HepG2 (cell line): ENCODE data around the gene MFF. TPM values are rescaled to one million over a fixed set of nuclear protein-coding genes. Genes with fewer than 3 reads are reported as not detected.

Experiments
- ARID2 ChIP-seq: sonication (generic); formaldehyde crosslinking; IDR thresholded peaks from 2 replicates; pipeline ENCODE4 v1.8.1; 2022; ENCODE audit warnings: mild to moderate bottlenecking, missing genetic modification reagents, borderline replicate concordance
- ETV5 ChIP-seq: IDR thresholded peaks from 2 replicates; pipeline ENCODE4 v1.6.1; 2018; ENCODE audit warnings: missing biosample characterization, missing genetic modification reagents, inconsistent platforms, borderline replicate concordance
- MAFG ChIP-seq: sonication (generic); formaldehyde crosslinking; IDR thresholded peaks from 2 replicates; pipeline ENCODE4 v1.5.1; 2020; ENCODE audit warnings: mild to moderate bottlenecking, missing genetic modification reagents
- PITX1 ChIP-seq: sonication (generic); formaldehyde crosslinking; IDR thresholded peaks from 2 replicates; pipeline ENCODE4 v1.5.1; 2020; ENCODE audit warnings: mild to moderate bottlenecking, missing genetic modification reagents
- RFXAP ChIP-seq: sonication (generic); formaldehyde crosslinking; IDR thresholded peaks from 2 replicates; pipeline ENCODE4 v1.4.0; 2020; ENCODE audit warnings: missing genetic modification reagents, borderline replicate concordance
- SMAD1 ChIP-seq: sonication (generic); formaldehyde crosslinking; IDR thresholded peaks from 2 replicates; pipeline ENCODE4 v1.4.0; 2020; ENCODE audit warnings: missing genetic modification reagents, low read depth, mild to moderate bottlenecking, borderline replicate concordance
- STAT5B ChIP-seq: sonication (generic); formaldehyde crosslinking; IDR thresholded peaks from 2 replicates; pipeline ENCODE4 v1.4.0; 2020; ENCODE audit warnings: missing genetic modification reagents
- TBP ChIP-seq: sonication (generic); formaldehyde crosslinking; IDR thresholded peaks from 2 replicates; pipeline ENCODE4 v1.5.0; 2020; ENCODE audit warnings: missing genetic modification reagents
- TEAD3 ChIP-seq: optimal IDR thresholded peaks from 2 replicates; pipeline ENCODE3; 2016; ENCODE audit warnings: borderline replicate concordance
- ZNF180 ChIP-seq: sonication (generic); formaldehyde crosslinking; IDR thresholded peaks from 2 replicates; pipeline ENCODE4 v1.4.0; 2020; ENCODE audit warnings: low read depth, missing genetic modification reagents, borderline replicate concordance
- ZNF317 ChIP-seq: sonication (generic); formaldehyde crosslinking; IDR thresholded peaks from 2 replicates; pipeline ENCODE4 v1.5.0; 2020; ENCODE audit warnings: mild to moderate bottlenecking, missing genetic modification reagents
- ZNF510 ChIP-seq: sonication (generic); formaldehyde crosslinking; IDR thresholded peaks from 2 replicates; pipeline ENCODE4 v1.4.0; 2020; ENCODE audit warnings: low read depth, mild to moderate bottlenecking, missing genetic modification reagents
- ZNF563 ChIP-seq: sonication (generic); formaldehyde crosslinking; IDR thresholded peaks from 2 replicates; pipeline ENCODE4 v1.8.0; 2022; ENCODE audit warnings: mild to moderate bottlenecking, moderate library complexity, missing genetic modification reagents
- ZNF670 ChIP-seq: sonication (generic); formaldehyde crosslinking; IDR thresholded peaks from 2 replicates; pipeline ENCODE4 v1.8.0; 2022; ENCODE audit warnings: mild to moderate bottlenecking, missing genetic modification reagents, borderline replicate concordance
- ZNF746 ChIP-seq: sonication (generic); formaldehyde crosslinking; IDR thresholded peaks from 2 replicates; pipeline ENCODE4 v1.8.0; 2022; ENCODE audit warnings: mild to moderate bottlenecking, missing genetic modification reagents
- polyA plus RNA-seq, 8 experiments: library from polyadenylated mRNA; depleted of rRNA in 3 of 8; stranded (reverse) in 7 of 8; unstranded in 1 of 8; fragments of >200 nt; fragmentation: Illumina TruSeq in 4 of 8; extraction: Trizol in 4 of 8; gene quantifications; 2 replicates each; pipeline versions ENCODE4 v1.2.1 to v1.2.3, GENCODE V29; 2011 to 2016; ENCODE audit warnings: low read depth in 4 of 8, missing spikeins in 1 of 8, mixed read lengths in 1 of 8; ENCODE audit not compliant: insufficient read depth in 1 of 8
- total RNA-seq, 5 experiments: library from RNA; depleted of rRNA; stranded (reverse); fragments of >200 nt; fragmentation: Illumina TruSeq; extraction: Trizol; gene quantifications; 2 replicates each; pipeline ENCODE4 v1.2.3, GENCODE V29; 2016; ENCODE audit warnings: low read depth in 1 of 5
- TF ChIP-seq, protein P1 (sequence below): sonication (generic); formaldehyde crosslinking; IDR thresholded peaks from 2 replicates; pipeline ENCODE4 v1.4.0; 2020; ENCODE audit warnings: missing genetic modification reagents, mild to moderate bottlenecking, borderline replicate concordance
- TF ChIP-seq, protein P2 (sequence below): sonication (generic); formaldehyde crosslinking; IDR thresholded peaks from 2 replicates; pipeline ENCODE4 v1.4.0; 2020; ENCODE audit warnings: mild to moderate bottlenecking, missing genetic modification reagents, borderline replicate concordance
- TF ChIP-seq, protein P3 (sequence below): sonication (generic); formaldehyde crosslinking; IDR thresholded peaks from 2 replicates; pipeline ENCODE4 v1.8.0; 2022; ENCODE audit warnings: missing genetic modification reagents, mild to moderate bottlenecking, inconsistent platforms, borderline replicate concordance
- TF ChIP-seq, protein P4 (sequence below): IDR thresholded peaks from 2 replicates; pipeline ENCODE4 v1.6.1; 2016; ENCODE audit warnings: mild to moderate bottlenecking, missing biosample characterization, missing genetic modification reagents
- TF ChIP-seq, protein P5 (sequence below): sonication (generic); formaldehyde crosslinking; IDR thresholded peaks from 2 replicates; pipeline ENCODE4 v1.4.0; 2020; ENCODE audit warnings: missing genetic modification reagents, low read depth, mild to moderate bottlenecking, borderline replicate concordance

Gene MFF
- total and polyA plus RNA-seq, 2 of the 13 experiments (the other 11 are each of a cell fraction or from before 2014, with no cell fraction given) = 81.9 to 156 TPM

DNA sequence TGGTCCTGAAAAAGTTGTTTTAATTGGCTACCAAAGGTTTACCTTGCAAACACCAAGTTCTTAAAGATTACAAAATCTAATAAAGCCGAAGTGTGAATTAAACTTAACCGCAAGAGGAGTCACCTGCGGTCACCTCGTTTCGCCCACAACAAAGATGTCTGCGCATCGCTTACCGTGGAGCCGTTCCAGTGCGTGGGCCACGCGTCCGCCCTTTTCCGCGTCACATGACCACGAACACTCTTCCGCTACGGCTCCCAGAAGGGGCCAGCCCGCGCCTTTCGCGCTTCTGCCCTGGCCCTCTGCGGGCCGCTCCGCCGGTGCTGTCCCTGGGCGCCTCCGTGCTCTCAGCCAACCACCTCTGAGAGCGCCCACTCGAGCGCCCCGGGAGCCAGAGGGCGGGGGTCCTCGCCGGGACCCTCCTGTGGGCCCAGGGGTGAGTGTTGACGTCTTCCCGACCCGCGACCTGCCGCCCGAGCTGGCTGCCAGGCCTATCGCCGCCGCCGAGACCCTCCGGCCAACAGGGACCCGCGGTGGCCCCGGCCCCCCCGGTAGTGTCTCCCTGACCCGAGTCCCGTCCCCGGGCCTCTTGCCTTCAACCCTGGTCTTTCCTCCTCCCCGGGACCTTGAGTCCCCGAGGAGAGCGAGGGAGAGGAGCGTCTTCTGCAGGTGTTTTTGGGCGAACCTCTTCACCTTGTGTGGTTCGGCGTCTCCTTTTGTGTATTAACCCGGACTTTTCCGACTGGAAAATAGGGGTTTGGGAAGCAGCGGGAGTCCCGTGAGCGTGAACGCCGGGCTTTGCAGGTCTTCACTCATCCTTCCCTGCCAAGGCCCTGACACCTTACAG is at the start of gene MFF (continued):
- TF ChIP-seq ZNF670 (CRISPR knock-in tag) (peak; percentile 89; the same call in 1 of the 2 replicates), ZNF746 (0 out of 2 replicates have a peak, but pooled peaks have one; percentile 72), ZNF180 (CRISPR knock-in tag) (no peak), SMAD1 (CRISPR knock-in tag) (peak; percentile 86; the same call in 1 of the 2 replicates), ARID2 (CRISPR knock-in tag) (peak; percentile 97), TBP (CRISPR knock-in tag) (peak; percentile 77; the same call in 1 of the 2 replicates), STAT5B (CRISPR knock-in tag) (peak; percentile 71; the same call in 1 of the 2 replicates), TEAD3 (CRISPR knock-in tag) (peak; percentile 81), PITX1 (CRISPR knock-in tag) (peak; percentile 82), ZNF510 (CRISPR knock-in tag) (0 out of 2 replicates have a peak, but pooled peaks have one; percentile 55), ETV5 (CRISPR knock-in tag) (peak; percentile 98), MAFG (CRISPR knock-in tag) (no peak), ZNF563 (peak; percentile 92), ZNF317 (peak; percentile 84), RFXAP (peak; percentile 95)
- TF ChIP-seq, protein P1, sequence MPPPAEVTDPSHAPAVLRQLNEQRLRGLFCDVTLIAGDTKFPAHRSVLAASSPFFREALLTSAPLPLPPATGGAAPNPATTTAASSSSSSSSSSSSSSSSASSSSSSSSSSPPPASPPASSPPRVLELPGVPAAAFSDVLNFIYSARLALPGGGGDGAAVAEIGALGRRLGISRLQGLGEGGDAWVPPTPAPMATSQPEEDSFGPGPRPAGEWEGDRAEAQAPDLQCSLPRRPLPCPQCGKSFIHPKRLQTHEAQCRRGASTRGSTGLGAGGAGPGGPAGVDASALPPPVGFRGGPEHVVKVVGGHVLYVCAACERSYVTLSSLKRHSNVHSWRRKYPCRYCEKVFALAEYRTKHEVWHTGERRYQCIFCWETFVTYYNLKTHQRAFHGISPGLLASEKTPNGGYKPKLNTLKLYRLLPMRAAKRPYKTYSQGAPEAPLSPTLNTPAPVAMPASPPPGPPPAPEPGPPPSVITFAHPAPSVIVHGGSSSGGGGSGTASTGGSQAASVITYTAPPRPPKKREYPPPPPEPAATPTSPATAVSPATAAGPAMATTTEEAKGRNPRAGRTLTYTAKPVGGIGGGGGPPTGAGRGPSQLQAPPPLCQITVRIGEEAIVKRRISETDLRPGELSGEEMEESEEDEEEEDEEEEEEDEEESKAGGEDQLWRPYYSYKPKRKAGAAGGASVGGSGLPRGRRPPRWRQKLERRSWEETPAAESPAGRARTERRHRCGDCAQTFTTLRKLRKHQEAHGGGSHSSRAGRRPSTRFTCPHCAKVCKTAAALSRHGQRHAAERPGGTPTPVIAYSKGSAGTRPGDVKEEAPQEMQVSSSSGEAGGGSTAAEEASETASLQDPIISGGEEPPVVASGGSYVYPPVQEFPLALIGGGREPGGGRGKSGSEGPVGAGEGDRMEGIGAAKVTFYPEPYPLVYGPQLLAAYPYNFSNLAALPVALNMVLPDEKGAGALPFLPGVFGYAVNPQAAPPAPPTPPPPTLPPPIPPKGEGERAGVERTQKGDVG (CRISPR knock-in tag) = peak; percentile 95; the same call in 1 of the 2 replicates
- TF ChIP-seq, protein P2, sequence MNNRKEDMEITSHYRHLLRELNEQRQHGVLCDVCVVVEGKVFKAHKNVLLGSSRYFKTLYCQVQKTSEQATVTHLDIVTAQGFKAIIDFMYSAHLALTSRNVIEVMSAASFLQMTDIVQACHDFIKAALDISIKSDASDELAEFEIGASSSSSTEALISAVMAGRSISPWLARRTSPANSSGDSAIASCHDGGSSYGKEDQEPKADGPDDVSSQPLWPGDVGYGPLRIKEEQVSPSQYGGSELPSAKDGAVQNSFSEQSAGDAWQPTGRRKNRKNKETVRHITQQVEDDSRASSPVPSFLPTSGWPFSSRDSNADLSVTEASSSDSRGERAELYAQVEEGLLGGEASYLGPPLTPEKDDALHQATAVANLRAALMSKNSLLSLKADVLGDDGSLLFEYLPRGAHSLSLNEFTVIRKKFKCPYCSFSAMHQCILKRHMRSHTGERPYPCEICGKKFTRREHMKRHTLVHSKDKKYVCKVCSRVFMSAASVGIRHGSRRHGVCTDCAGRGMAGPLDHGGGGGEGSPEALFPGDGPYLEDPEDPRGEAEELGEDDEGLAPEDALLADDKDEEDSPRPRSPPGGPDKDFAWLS (CRISPR knock-in tag) = peak; percentile 88; the same call in 1 of the 2 replicates
- TF ChIP-seq, protein P3, sequence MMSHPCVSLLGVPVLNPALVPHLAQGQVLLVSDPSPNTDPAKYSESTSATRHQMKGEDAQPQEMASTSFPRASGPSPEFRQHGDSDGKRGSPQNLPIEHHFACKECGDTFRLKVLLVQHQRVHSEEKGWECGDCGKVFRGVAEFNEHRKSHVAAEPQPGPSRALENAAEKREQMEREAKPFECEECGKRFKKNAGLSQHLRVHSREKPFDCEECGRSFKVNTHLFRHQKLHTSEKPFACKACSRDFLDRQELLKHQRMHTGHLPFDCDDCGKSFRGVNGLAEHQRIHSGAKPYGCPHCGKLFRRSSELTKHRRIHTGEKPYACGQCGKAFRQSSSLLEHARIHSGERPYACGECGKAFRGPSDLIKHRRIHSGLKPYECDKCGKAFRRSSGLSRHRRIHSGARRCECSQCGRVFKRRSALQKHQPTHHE = peak; percentile 67; the same call in 1 of the 2 replicates
- TF ChIP-seq, protein P4, sequence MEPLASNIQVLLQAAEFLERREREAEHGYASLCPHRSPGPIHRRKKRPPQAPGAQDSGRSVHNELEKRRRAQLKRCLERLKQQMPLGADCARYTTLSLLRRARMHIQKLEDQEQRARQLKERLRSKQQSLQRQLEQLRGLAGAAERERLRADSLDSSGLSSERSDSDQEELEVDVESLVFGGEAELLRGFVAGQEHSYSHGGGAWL (CRISPR knock-in tag) = peak; percentile 97
- TF ChIP-seq, protein P5, sequence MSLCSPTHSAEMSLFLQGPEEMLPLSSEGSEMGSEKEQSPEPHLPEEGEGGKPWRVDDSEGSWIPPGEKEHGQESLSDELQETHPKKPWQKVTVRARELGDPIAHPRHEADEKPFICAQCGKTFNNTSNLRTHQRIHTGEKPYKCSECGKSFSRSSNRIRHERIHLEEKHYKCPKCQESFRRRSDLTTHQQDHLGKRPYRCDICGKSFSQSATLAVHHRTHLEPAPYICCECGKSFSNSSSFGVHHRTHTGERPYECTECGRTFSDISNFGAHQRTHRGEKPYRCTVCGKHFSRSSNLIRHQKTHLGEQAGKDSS (CRISPR knock-in tag) = peak; percentile 96
